HCT116 (cell line): Measurements from ENCODE around the gene TM7SF2. TPM values are rescaled to one million over a fixed set of nuclear protein-coding genes. Genes with fewer than 3 reads are reported as not detected.

ENCODE experiments used
- ATAC-seq: fragments of 200-7000 bp; cut with Tn5 transposase; 2 replicates; pipeline ENCODE4 v1.9.1; 2020; ENCODE audit warnings: mild to moderate bottlenecking, moderate library complexity
- BruUV-seq: library from RNA; stranded (reverse); fragments of 400-500 nt; replicated peaks from 2 replicates; lab custom pipeline; 2021; lab: Mats Ljungman, UMichigan
- CTCF ChIA-PET: fragments of 300-600 bp; sonication (Branson Sonifier 250); formaldehyde crosslinking; loops from one replicate; lab custom pipeline; 2021; ENCODE audit warnings: antibody characterized with exemption; lab: Charles Lee
- POLR2A ChIA-PET: fragments of 300-600, 350-600 bp; sonication (Branson Sonifier 250); formaldehyde crosslinking; loops from one replicate; lab custom pipeline; 2021; ENCODE audit warnings: antibody characterized with exemption; lab: Charles Lee
- RAD21 ChIA-PET, 2 experiments: fragments of 300-600 bp; sonication (Branson Sonifier 250); formaldehyde crosslinking; loops; one replicate each; lab custom pipeline; 2023; ENCODE audit warnings: low total read pairs in 2 of 2; ENCODE audit not compliant: uncharacterized antibody in 2 of 2, unreplicated experiment in 2 of 2, low non-redundant PET in 1 of 2; lab: Charles Lee
- DNase-seq: peaks from one replicate; pipeline ENCODE4 v3.0.0-alpha.2; 2010; ENCODE audit warnings: low read depth, low spot score
- H2AFZ ChIP-seq: fragments of 200-600 bp; shearing (Covaris generic), sonication (generic); 2 replicates; pipeline ENCODE4 v1.6.1; 2017; ENCODE audit warnings: low read depth, mixed run types, mixed read lengths, antibody characterized with exemption, low read length; ENCODE audit not compliant: poor library complexity, severe bottlenecking
- H3K27ac ChIP-seq: 2 replicates; pipeline ENCODE4 v1.5.1; 2012; ENCODE audit warnings: low read depth, low read length
- H3K27me3 ChIP-seq: fragments of 200-600 bp; sonication (generic); 2 replicates; pipeline ENCODE4 v1.6.1; 2016; ENCODE audit warnings: mixed run types, low read length, mixed read lengths; ENCODE audit not compliant: insufficient read depth
- H3K36me3 ChIP-seq, 2 experiments: fragments of 200-500 bp in 1 of 2; fragments of 200-600 bp in 1 of 2; sonication (Bioruptor generic) in 1 of 2; sonication (generic) in 1 of 2; 2 replicates each; pipeline versions ENCODE4 v1.5.1 to v1.6.1; 2014 to 2016; ENCODE audit warnings: low read length in 2 of 2, inconsistent platforms in 1 of 2, mixed read lengths in 1 of 2, mixed run types in 1 of 2; ENCODE audit not compliant: insufficient read depth in 2 of 2, control insufficient read depth in 1 of 2
- H3K4me1 ChIP-seq, 2 experiments: fragments of 200-600 bp in 1 of 2; sonication (generic) in 1 of 2; 2 replicates each; pipeline versions ENCODE4 v1.5.1 to v1.6.1; 2012 to 2017; ENCODE audit warnings: low read length in 2 of 2, inconsistent platforms in 1 of 2, mild to moderate bottlenecking in 1 of 2, mixed read lengths in 1 of 2, mixed run types in 1 of 2, moderate library complexity in 1 of 2; ENCODE audit not compliant: insufficient read depth in 2 of 2, control insufficient read depth in 1 of 2
- H3K4me2 ChIP-seq: fragments of 200-600 bp; sonication (generic); 2 replicates; pipeline ENCODE4 v1.6.1; 2017; ENCODE audit warnings: mixed run types, low read length, mixed read lengths
- H3K4me3 ChIP-seq, 2 experiments: fragments of 200-600 bp in 1 of 2; sonication (generic) in 1 of 2; replicated peaks in 1 of 2; 2 replicates each; pipeline ENCODE4 v1.5.1; 2011 to 2016; ENCODE audit warnings: low read length in 2 of 2, control low read depth in 1 of 2, low read depth in 1 of 2, mild to moderate bottlenecking in 1 of 2, mixed read lengths in 1 of 2, mixed run types in 1 of 2
- H3K79me2 ChIP-seq: fragments of 200-600 bp; sonication (generic); 2 replicates; pipeline ENCODE4 v1.6.1; 2017; ENCODE audit warnings: mild to moderate bottlenecking, mixed run types, low read length, moderate library complexity, mixed read lengths; ENCODE audit not compliant: insufficient read depth
- H3K9ac ChIP-seq: fragments of 200-600 bp; sonication (generic); 2 replicates; pipeline ENCODE4 v1.6.1; 2016; ENCODE audit warnings: low read length, mixed read lengths
- H3K9me2 ChIP-seq: fragments of 200-600 bp; sonication (generic), shearing (Covaris generic); 2 replicates; pipeline ENCODE4 v1.6.1; 2017; ENCODE audit warnings: mixed run types, mild to moderate bottlenecking, moderate library complexity; ENCODE audit not compliant: insufficient read depth
- H3K9me3 ChIP-seq, 2 experiments: fragments of 200-500 bp in 1 of 2; fragments of 200-600 bp in 1 of 2; sonication (Bioruptor generic) in 1 of 2; sonication (generic) in 1 of 2; 2 replicates each; pipeline ENCODE4 v1.6.1; 2014 to 2017; ENCODE audit warnings: low read length in 2 of 2, mixed read lengths in 2 of 2, inconsistent platforms in 1 of 2, low read depth in 1 of 2, mild to moderate bottlenecking in 1 of 2, mixed run types in 1 of 2, moderate library complexity in 1 of 2; ENCODE audit not compliant: control insufficient read depth in 1 of 2, insufficient read depth in 1 of 2
- H4K20me1 ChIP-seq: fragments of 200-600 bp; sonication (generic), shearing (Covaris generic); 2 replicates; pipeline ENCODE4 v1.6.1; 2017; ENCODE audit warnings: mixed run types, mild to moderate bottlenecking, moderate library complexity; ENCODE audit not compliant: insufficient read depth
- CBX3 ChIP-seq: IDR thresholded peaks from 2 replicates; pipeline ENCODE4 v1.6.1; 2012; ENCODE audit warnings: low read depth
- CEBPB ChIP-seq: IDR thresholded peaks from 2 replicates; pipeline ENCODE4 v1.6.1; 2012; ENCODE audit warnings: low read depth
- ELF1 ChIP-seq: IDR thresholded peaks from 2 replicates; pipeline ENCODE4 v1.6.1; 2012; ENCODE audit warnings: low read depth, borderline replicate concordance
- EZH2 ChIP-seq: fragments of 200-600 bp; sonication (generic); IDR thresholded peaks from 2 replicates; pipeline ENCODE4 v1.6.1; 2017; ENCODE audit warnings: antibody characterized with exemption, mixed run types
- EZH2phosphoT487 ChIP-seq: fragments of 200-600 bp; IDR thresholded peaks from 2 replicates; pipeline ENCODE4 v1.6.1; 2018; ENCODE audit warnings: antibody characterized with exemption, borderline replicate concordance
- FOSL1 ChIP-seq: IDR thresholded peaks from 2 replicates; pipeline ENCODE4 v1.6.1; 2012; ENCODE audit warnings: low read depth
- JUND ChIP-seq: IDR thresholded peaks from 2 replicates; pipeline ENCODE4 v1.6.1; 2012
- POLR2AphosphoS5 ChIP-seq: IDR thresholded peaks from 2 replicates; pipeline ENCODE4 v1.6.1; 2011; ENCODE audit warnings: mild to moderate bottlenecking, low read depth, low read length, moderate library complexity
- RAD21 ChIP-seq: IDR thresholded peaks from 2 replicates; pipeline ENCODE4 v1.6.1; 2012; ENCODE audit warnings: low read depth, mild to moderate bottlenecking
- SP1 ChIP-seq: IDR thresholded peaks from 2 replicates; pipeline ENCODE4 v1.6.1; 2012; ENCODE audit warnings: low read depth
- SRF ChIP-seq: IDR thresholded peaks from 2 replicates; pipeline ENCODE4 v1.6.1; 2012; ENCODE audit warnings: low read depth
- ZFX ChIP-seq: fragments of 450-650 bp; IDR thresholded peaks from 2 replicates; pipeline ENCODE4 v1.6.1; 2017
- ZNF274 ChIP-seq: fragments of 200-500 bp; sonication (Bioruptor generic); IDR thresholded peaks from 2 replicates; pipeline ENCODE4 v1.6.1; 2014; ENCODE audit warnings: mild to moderate bottlenecking, low read depth, low read length, inconsistent platforms
- intact Hi-C: fragments of 100-400 bp; cut with micrococcal nuclease; formaldehyde crosslinking; loops from 2 replicates; pipeline ENCODE4 v1.10.0; 2022
- total RNA-seq: library from RNA; stranded (reverse); gene quantifications from one replicate; pipeline ENCODE4 v1.2.1, GENCODE V29; 2021; ENCODE audit not compliant: unreplicated experiment

TM7SF2 gene
- total RNA-seq, 1 experiment from 2014 or later = 52.9 TPM

DNA sequence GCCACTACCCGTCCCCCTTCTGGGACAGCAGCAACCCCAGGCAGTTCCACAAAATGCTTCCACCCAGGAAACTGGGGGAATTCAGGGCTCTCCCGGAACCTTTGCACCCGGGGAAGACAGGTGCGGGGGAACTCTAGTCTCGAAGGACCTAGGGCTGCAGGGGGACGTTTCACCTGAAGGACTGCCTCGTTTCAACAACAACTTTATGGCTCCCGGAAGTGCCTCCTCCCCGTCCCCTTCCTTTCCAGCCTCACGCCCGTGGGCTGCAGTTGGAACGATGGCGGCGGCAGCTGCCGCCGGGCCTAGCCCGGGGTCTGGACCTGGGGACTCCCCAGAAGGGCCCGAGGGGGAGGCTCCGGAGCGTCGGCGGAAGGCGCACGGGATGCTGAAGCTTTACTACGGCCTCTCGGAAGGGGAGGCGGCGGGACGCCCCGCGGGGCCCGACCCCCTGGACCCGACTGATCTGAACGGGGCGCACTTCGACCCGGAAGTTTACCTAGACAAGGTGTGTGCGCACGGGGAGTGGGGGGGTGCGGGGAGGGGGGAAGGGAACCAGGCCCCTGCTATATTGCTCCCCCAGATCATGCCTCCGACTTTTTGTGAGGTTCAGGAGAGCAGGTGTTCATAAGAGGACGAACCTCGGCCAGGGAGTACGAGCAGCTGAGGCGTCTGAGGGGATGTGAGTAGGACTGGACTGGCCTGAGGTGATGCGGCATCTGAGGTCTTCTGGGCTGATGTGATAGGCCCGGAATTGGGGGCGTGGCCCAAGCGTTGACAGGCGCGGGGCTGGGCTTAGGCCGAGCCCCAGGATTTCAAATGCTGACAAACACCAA, 15.5 kb upstream of the TM7SF2 start, which contains the start of gene VPS51 (continued):
- TF ChIP-seq FOSL1 (no peak), ZFX (peak; percentile 92), ZNF274 (no peak), ELF1 (peak; percentile 92), EZH2phosphoT487 (no peak)

DNA sequence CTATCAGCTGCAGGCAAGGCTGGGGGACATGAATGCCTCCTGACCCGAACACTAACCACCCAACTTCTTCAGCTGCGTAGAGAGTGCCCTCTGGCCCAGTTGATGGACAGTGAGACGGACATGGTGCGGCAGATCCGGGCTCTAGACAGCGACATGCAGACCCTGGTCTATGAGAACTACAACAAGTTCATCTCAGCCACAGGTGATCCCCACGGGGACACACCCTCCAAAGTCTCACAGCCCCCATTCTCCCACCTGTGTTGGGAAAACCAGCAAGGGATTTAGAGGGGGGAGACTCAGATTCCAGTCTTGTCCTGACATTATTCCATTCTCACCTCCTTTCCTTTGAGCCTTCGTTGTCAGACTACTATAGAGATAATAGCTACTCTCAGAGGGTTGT, 14.7 kb upstream of the TM7SF2 start:
- TSS peak; percentile 50 for BruUV-seq
- Histone ChIP-seq H3K4me2 (peak overlapping the region; percentile 88), H3K79me2 (peaks cover 23% of the 10 kb centered on the region), H3K9me3 (no peaks in the 10 kb centered on the region), H3K4me1 (peaks cover 3 to 12% of the 10 kb centered on the region in 2 experiments; a peak in 3 of 4 replicates), H2AFZ (no peak overlapping the region), H3K9me2 (no peaks in the 10 kb centered on the region), H3K4me3 (peak overlapping the region; percentile 74 to 78), H3K27ac (no peak overlapping the region), H3K36me3 (peaks cover 3 to 6% of the 10 kb centered on the region in 2 experiments; a peak in 2 of 4 replicates), H4K20me1 (no peaks in the 10 kb centered on the region), H3K27me3 (no peaks in the 10 kb centered on the region), H3K9ac (peak overlapping the region; percentile 77)
- intact Hi-C loops = loop anchor here (1.0 to 5.0 kb wide), 2 partner anchors 13 to 85 kb away; partner anchors contain the start of genes ARL2, CDCA5 and ZFPL1
- TF ChIP-seq EZH2phosphoT487 (no peak), SRF (no peak), JUND (no peak), CBX3 (no peak), CEBPB (no peak), EZH2 (no peak), POLR2AphosphoS5 (no peak), FOSL1 (no peak), RAD21 (no peak), SP1 (no peak), ZNF274 (no peak), ZFX (no peak)
- ChIA-PET RAD21 (interaction anchor here in 1 of 2 experiments (0.6 kb wide), 1 partner anchor 443 kb away, joined by 3 read pairs; no protein-coding TSS in a partner anchor), CTCF (interaction anchor here (1.1 to 1.7 kb wide), 2 partner anchors 11 to 13 kb away, joined by 3 to 14 read pairs; no protein-coding TSS in a partner anchor), POLR2A (interaction anchor here (3.2 kb wide), 1 partner anchor 14 kb away, joined by 21 read pairs; the partner anchor contains the start of gene TM7SF2)
- DNase-seq = no peak
- ATAC-seq = peak; percentile 11
